ENCODE results near the gene SSTR3.

DNA sequence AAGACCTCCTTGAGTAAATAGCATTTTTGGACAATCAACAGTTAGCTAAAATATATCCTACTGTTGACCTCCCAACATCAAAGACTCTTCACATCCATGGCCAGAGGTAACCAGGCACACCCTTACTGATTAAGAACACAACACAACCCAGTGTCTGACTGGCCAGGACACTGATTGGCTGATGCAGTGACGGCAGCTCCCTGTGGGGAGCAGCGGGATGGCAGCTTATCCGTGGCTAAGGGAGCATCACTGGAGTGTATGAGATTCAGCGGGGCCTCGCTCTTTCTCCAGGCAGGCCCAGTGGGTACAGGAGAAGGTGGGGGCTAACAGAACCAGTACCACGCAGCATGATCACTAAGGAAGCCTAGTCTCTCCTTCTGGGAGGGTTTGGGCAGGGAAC is 52.2 kb downstream of the SSTR3 start:
- TF ChIP-seq ARNT (IDR thresholded peaks at IDR 0.05) (no peak), SP1 (IDR thresholded peaks at IDR 0.05) (no peak), LEF1 (IDR thresholded peaks at IDR 0.05; ENCODE audit: borderline replicate concordance) (no peak)
